WERI-Rb-1 (cell line): ENCODE measurements around the gene PPFIA2.

ENCODE experiments used
- DNase-seq: peaks from one replicate; pipeline ENCODE4 v3.0.0-alpha.2; 2020
- H3K27ac ChIP-seq: fragments of 250-450 bp; sonication (Bioruptor Pico); 2 replicates; pipeline ENCODE4 v1.5.1; 2020; ENCODE audit warnings: mild to moderate bottlenecking, moderate library complexity
- H3K27me3 ChIP-seq: fragments of 250-450 bp; sonication (Bioruptor Pico); 2 replicates; pipeline ENCODE4 v1.5.1; 2021; ENCODE audit warnings: mild to moderate bottlenecking, low read depth, moderate library complexity; ENCODE audit not compliant: insufficient read depth, severe bottlenecking
- H3K36me3 ChIP-seq: fragments of 250-450 bp; sonication (Bioruptor Pico); 2 replicates; pipeline ENCODE4 v1.5.1; 2020; ENCODE audit warnings: mild to moderate bottlenecking, moderate library complexity
- H3K4me3 ChIP-seq: 2 replicates; pipeline ENCODE4 v1.5.1; 2011; ENCODE audit warnings: low read depth, mild to moderate bottlenecking, control low read depth, low read length
- H3K9me3 ChIP-seq: fragments of 250-450 bp; sonication (Bioruptor Pico); 2 replicates; pipeline ENCODE4 v1.5.1; 2021; ENCODE audit warnings: mild to moderate bottlenecking, moderate library complexity; ENCODE audit not compliant: severe bottlenecking
- CTCF ChIP-seq: IDR thresholded peaks from 2 replicates; pipeline ENCODE4 v1.5.1; 2011; ENCODE audit warnings: low read depth, mild to moderate bottlenecking, control low read depth, inconsistent platforms, low read length

PPFIA2 gene

GRCh38 chr12:81705586-81705985 lies 53.6 kb downstream of the PPFIA2 start:
- H3K9me3 ChIP-seq: no peaks in the 10 kb centered on the region
- H3K36me3 ChIP-seq: no peaks in the 10 kb centered on the region
- H3K4me3 ChIP-seq: no peak overlapping the region
- no peaks in the 10 kb centered on the region for H3K27me3 ChIP-seq
- no peak for TF ChIP-seq CTCF
- H3K27ac ChIP-seq: no peak overlapping the region
- DNase-seq: no peak

GRCh38 chr12:81699551-81699950 lies 59.6 kb downstream of the PPFIA2 start:
- H3K36me3 ChIP-seq: no peaks in the 10 kb centered on the region
- H3K27me3 ChIP-seq: no peaks in the 10 kb centered on the region
- TF ChIP-seq CTCF: no peak
- H3K9me3 ChIP-seq: no peaks in the 10 kb centered on the region
- no peak overlapping the region for H3K4me3 ChIP-seq
- DNase-seq: no peak
- no peak overlapping the region for H3K27ac ChIP-seq

GRCh38 chr12:81692008-81692407 lies 67.1 kb downstream of the PPFIA2 start:
- DNase-seq: no peak
- no peaks in the 10 kb centered on the region for H3K27me3 ChIP-seq
- no peaks in the 10 kb centered on the region for H3K9me3 ChIP-seq
- H3K4me3 ChIP-seq: no peak overlapping the region
- no peak for TF ChIP-seq CTCF
- H3K36me3 ChIP-seq: no peaks in the 10 kb centered on the region
- no peak overlapping the region for H3K27ac ChIP-seq

GRCh38 chr12:81683881-81684280 lies 75.3 kb downstream of the PPFIA2 start:
- H3K27ac ChIP-seq: no peak overlapping the region
- no peak for DNase-seq
- no peak overlapping the region for H3K4me3 ChIP-seq
- no peaks in the 10 kb centered on the region for H3K27me3 ChIP-seq
- H3K36me3 ChIP-seq: no peaks in the 10 kb centered on the region
- no peak for TF ChIP-seq CTCF
- H3K9me3 ChIP-seq: no peaks in the 10 kb centered on the region

GRCh38 chr12:81679614-81680013 lies 79.5 kb downstream of the PPFIA2 start:
- no peak overlapping the region for H3K27ac ChIP-seq
- H3K9me3 ChIP-seq: no peaks in the 10 kb centered on the region
- no peaks in the 10 kb centered on the region for H3K27me3 ChIP-seq
- no peaks in the 10 kb centered on the region for H3K36me3 ChIP-seq
- no peak for DNase-seq
- no peak overlapping the region for H3K4me3 ChIP-seq
- no peak for TF ChIP-seq CTCF

- Histone ChIP-seq H3K36me3 (no peaks in the 10 kb centered on the region), H3K4me3 (no peak overlapping the region), H3K27ac (no peak overlapping the region), H3K9me3 (no peaks in the 10 kb centered on the region), H3K27me3 (no peaks in the 10 kb centered on the region)
- no peak for DNase-seq
- TF ChIP-seq CTCF: no peak
These were observed 88.4 kb downstream of the PPFIA2 start for GRCh38 chr12:81670759-81671158.
